ENCODE results near the gene ZNF804A.
"Not testable (repeated sequence)": the region's sequence is repeated elsewhere in the genome, so short reads cannot be mapped to it uniquely, and the experiment has no call there.

ZNF804A gene

DNA sequence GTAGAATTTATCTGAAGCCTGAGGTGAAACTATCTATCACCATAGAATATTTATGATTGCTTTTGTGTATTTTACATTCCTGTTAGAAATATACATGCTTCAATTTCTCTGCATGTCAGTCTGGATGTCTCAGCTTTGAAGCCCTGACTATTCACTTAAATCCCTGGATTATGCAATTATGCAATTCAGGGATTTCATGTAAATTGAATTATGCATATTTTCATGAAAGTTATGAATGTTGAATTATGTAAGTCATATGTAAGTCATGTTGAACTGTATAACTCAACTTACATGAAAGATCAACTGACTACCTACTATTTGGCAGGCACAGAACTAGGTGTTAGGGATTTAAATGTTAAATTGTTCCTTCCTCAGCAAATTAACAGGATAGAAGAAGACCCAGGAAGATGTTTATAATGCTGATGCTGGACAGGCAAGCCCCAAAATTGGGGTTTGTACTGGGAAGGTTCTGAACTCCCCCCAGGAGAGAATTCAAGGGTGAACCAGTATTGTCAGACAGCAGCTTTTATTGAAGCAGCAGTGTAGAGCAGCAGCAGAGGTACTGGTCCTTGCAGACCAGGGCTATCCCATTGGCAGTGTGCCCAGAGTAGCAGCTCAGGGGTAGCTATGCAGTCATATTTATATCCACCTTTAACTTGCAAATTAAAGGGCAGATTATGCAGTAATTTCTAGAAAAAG, 236.5 kb downstream of the ZNF804A start:
- DNase-seq: no peak

DNA sequence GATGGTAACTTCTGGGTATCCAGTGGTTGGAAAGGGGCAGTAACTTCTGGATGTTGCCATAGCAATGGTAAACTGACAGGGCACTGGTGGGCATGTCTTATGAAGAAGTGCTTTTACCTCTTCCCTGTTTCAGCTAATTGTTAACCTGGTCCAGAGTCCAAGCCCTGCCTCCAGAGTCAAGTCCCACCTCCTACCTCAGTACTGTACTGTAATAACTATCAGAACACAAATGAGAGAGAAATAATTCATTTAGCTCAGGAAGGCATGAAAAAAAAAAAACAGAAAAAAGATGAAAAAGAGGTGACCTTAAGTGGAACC, 237.0 kb downstream of the ZNF804A start:
- no peak for DNase-seq

DNA sequence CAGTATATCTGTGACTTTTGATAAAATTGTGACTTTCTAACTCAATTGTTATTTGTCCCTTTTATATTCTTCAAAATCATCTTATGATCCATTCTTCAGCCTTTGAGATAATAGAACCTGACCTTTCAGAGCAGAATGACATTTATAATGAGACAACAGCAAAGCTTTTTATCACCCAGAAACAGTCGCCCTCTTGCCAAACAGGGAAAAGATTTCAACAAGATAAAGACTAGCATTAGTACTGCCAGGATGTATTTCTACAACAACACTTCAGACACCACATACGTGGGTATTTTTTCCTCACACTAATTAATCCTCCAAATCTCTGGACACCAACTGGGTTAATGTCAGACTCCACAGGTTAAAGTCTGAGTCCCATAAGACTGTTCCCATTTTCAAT, 249.0 kb downstream of the ZNF804A start:
- DNase-seq: no peak

DNA sequence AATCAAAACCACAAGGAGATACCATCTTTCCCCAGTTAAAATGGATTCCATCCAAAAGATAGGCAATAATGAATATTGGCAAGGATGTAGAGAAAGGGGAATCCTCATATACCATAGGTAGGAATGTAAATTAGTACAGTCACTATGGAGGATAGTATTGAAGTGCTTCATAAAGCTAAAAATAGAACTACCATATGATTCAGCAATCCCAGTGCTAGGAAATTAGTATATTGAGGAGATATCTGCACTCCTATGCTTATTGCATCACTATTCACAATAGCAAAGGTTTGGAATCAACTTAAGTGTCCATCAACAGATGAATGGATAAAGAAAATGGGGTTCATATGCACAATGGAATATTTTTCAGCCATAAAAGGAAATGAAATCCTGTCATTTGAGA, 251.2 kb downstream of the ZNF804A start:
- no peak for DNase-seq

DNA sequence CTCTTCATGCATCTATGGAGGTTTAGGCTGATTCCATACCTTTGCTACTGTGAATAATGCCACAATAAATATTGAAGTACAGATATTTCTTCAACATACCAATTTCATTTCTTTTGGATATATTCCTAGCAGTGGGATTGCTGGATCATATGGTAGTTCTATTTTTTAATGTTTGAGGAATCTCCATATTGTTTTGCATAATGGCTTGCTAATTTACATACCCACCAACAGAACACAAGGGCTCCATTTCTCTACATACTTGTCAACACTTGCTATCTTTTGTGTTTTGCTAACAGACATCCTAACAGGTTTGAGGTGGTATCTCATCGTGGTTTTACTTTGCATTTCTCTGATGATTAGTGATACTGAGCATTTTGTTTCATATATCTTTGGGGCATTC, 253.2 kb downstream of the ZNF804A start:
- DNase-seq: no peak

DNA sequence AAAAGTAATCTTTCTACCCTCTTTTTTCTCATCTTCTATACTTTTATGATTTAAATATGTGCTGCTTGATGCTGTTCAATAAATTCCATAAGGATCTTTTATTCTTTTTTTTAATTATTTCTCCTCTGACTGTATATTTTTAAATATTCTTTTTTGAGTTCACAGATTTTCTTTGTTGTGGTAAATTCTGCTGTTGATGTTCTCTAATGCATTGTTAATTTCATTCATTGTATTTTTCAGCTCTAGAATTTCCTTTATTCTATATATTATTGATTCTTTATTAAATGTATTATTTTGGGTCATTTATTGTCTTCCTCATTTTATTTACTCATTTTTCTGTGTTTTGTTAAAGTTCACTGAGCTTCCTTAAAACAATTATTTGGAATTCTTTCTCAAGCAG, 260.9 kb downstream of the ZNF804A start:
- no peak for DNase-seq

DNA sequence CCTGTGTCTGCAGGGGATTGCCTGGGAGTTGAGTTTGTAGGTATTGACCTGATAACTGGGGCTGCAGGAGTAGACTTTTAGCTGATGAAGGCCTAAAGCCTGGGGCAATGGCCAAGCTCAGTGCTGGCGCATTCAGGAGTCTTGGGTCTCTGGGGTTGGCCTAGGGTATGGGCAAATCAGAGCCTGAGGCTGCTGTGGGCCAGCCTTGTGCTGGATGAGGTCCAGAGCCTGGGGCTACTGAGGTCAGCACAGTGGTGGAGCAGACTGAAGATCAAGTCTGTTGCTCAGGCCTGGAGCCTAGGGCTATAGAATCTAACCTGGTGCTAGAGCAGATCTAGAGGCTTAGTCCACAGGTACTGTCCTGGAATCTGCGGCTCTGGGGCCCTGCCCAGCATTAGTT, 262.4 kb downstream of the ZNF804A start:
- no peak for DNase-seq

DNA sequence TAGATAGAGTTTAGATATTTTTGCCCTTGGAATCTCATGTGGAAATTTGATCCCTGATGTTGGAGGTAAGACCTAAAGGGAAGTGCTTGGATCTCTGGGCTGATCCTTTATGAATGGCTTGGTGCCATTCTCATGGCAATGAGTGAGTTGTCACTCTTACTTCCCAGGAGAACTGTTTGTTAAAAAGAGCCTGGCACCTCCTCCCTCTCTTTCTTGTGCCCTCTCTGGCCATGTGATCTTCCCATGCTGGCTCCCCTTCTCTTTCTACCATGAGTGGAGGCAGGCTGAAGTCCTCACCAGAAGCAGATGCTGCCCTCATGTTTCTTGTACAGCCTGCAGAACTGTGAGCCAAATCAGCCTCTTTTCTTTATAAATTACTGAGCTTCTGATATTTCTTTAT, 276.9 kb downstream of the ZNF804A start:
- no peak for DNase-seq

DNA sequence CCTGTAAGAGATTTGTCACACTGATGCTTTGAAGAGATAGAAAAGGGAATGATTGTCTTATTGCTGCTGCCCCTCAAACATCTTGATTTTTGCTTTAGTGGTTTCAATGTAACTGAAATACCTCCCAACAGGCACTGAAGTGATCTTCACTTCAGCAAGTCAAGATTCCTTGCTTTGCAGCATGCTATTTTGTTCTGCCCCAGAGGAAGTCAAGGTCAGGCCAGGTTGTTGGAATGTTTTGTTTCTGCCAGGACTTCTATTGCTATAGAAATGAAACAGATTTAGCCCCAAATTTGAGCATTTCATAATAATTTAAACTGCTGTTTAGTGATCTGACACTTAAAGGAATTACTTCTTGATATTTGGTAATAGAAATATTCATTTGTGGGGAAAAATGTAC, 277.6 kb downstream of the ZNF804A start:
- DNase-seq: no peak

DNA sequence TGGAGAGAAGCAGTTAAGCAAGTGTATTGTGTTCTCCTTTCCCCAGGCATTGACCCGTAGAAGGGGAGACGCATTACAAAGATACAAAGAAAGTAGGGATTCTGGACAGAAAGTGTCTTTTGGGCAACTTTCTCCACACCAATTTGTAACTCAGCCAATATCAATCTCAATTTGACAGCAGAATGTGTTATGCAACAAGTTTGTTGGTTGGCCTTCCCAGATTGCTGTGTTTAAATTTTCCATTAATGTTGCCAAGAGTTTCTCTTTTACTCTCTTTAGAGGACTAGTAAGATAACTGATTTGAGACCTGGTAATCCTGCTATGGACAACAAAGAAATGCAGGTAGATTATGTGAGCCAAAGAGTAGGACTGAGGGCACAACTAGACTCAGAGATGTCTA, 279.6 kb downstream of the ZNF804A start:
- no peak for DNase-seq

DNA sequence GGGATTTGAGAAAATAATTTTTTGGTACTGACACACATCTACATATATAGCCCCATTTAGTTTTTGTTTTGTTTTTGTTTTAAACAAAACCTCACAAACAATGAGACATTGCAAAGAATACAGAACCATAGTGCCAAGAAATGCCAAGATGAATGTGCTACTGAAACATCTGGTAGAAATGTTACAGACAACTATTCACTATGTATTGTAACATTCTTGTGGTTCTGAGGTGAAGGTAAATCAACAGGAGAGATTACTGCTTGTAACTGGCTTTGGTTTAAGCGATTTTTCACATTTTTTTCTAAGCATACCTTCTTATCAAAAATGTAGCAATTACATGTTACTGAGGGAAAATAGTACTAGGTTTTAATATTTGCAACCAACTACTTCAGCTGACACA, 281.3 kb downstream of the ZNF804A start:
- no peak for DNase-seq

DNA sequence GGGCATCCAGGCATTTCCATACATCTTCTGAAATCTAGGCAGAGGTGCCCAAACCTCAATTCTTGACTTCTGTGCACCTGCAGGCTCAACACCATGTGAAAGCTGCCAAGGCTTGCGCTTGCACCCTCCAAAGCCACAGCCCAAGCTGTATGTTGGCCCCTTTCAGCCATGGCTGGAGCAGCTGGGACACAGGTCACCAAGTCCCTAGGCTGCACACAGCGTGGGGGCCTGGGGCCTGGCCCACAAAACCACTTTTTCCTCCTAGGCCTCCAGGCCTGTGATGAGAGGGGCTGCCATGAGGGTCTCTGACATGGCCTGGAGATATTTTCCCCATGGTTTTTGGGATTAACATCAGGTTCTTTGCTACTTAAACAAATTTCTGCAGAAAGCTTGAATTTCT, 288.3 kb downstream of the ZNF804A start:
- DNase-seq: not testable (repeated sequence)

DNA sequence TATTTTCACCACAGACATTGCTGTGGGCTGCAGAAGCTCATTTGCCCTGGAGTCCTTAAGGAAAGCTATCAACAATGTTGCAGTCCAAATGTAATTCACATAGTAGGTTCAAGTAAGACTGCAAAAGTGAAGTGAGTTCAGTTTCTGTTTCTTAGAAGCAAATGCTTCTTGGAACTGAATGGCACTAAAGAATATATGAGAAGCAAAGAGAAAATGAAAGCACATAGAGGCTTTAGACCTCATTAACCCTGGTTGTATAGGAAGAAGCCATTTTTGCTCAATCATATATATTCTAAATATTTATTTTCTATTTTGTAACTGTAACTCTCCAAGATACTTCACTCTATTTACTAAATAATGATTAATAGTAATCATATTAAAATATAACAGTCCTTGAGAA, 292.0 kb downstream of the ZNF804A start:
- no peak for DNase-seq

DNA sequence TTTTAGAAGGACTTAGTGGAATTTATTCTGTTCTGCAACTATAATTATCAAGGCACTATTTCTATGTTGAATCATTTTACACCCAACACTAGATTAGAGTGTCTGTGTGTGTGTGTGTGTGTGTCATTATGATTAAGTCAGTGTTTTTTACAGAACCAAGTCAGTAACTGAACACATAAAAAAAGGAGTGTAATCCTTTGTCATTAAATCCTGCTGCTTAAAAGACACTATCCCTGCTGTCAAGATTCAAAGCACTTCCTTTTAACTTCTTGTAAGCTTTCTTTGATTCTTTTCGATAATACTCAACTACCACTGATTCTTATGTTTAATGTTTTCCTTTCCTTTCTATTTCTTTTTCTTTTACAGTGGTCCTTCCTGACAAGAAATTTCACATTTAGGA, 306.7 kb downstream of the ZNF804A start:
- no peak for DNase-seq

DNA sequence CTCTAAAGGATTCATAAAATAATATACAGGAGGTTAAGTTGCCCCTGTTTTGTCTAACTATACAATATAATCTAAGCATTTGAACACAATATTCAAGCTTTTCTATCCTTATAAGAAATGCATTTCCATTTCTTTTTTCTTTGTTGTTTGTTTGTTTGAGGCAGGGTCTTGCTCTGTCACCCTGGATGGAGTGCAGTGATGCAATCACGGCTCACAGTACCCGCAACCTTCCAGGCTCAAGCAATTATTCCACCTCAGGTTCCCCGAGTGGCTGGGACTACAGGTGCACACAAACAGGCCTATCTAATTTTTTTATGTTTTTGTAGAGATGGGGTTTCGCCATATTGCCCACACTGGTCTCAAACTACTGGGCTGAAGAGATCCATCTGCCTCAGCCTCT, 307.8 kb downstream of the ZNF804A start:
- DNase-seq: no peak

DNA sequence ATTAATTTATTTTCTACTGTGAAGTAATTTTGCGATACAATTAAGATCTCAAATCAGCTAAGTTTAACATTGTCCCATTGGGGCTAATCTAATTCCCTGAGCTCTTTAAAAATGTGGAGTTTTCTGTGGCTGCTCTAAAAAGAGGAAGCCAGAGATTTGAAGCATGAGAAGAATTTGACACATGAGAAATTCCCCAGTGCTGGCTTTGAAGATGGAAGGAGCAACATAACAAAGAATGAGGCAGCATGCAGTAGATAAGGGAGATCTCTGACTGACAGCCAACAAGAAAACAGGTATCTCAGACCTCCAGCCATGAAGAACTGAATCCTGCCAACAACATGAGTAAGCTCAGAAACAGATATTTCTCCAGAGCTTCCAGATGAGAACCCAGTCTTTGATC, 308.4 kb downstream of the ZNF804A start:
- no peak for DNase-seq

DNA sequence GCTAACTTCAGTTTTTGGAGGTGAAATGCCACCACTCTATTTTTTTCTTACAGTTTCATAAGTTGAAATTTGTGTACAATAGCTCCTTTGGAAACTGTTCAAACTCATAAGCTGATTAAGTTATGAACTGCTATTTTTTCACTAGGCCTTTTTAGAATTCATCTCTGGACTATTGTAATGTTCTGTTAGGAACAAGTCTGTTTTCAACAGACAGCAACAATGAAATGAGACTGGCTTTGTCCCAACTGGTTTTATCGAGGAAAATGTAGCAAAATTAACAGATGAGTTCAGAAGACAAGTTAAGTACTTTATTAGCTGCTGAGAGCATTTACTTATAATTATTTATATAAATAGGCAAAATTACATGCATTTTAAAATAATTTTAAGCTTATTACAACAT, 310.6 kb downstream of the ZNF804A start:
- no peak for DNase-seq

DNA sequence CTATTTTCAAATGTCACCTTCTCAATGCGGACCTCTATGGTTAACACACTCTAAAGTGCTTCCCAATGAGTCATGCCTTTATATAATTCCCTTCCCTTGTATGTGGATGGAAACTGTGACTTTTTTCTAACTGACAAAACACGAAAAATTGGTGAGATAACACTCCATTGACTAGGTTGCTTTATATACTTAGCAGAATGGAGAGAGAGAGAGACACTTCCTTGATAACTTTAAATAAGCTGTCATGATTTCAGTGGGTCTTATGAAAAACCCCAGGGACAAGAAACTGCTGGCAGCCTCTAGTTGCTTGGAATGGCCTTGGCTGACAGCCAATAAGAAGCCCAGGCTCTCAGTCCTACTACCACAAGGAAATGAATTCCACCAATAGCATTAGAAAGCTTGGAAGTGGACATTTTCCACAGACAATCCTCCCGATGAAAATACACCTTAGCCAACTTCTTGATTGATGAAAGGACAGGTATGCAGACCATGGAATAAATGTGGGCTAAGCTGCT, 322.2 kb downstream of the ZNF804A start:
- no peak for DNase-seq

DNA sequence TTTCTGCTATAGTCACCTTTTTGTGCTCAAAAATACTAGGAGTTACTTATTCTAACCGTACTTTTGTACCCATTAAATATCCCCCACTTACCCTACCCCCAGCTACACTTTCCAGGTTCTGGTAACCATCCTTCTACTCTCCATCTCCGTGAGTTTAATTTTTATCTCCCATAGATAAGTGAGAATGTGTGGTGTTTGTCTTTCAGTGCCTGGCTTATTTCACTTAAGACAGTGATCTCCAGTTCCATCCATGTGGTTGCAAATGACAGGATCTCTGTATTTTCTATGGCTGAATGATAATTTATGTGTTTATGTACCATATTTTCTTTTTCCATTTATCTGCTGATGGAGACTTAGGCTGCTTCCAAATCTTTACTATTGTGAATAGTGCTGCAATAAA, 323.3 kb downstream of the ZNF804A start:
- no peak for DNase-seq

DNA sequence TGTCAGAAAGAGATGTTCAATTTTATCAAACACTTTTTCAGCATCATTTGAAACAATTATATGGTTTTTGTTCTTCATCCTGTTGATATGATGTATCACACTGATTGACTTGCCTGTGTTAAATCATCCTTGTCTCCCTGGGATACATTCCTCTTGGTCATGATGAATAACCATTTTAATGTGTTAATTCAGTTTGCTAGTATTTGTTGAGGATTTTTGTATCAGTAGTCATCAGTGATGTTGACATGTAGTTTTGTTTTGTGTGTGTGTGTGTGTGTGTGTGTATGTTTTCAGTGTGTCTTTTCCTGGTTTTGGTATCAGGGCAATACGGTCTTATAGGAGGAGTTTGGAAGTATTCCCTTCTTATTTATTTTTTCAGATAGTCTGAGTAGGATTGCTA, 325.4 kb downstream of the ZNF804A start:
- no peak for DNase-seq

DNA sequence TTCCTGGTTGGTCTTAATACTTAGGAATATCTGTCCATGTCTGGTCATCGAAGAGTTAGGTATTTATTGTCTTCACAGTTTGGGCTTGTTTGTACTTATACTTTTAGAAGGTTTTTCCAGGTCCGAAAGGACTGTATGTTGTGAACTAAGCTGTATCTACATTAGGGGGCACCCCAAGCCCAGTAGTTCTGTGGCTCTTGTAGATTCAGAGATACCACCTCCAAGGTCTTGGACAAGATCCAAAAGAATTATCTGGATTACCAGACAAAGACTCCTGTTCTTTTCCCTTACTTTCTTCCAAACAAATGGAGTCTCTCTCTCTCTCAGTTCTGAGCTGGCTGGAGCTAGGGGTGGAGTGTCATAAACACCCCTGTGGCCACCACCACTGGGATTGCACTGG, 328.7 kb downstream of the ZNF804A start:
- DNase-seq: no peak

DNA sequence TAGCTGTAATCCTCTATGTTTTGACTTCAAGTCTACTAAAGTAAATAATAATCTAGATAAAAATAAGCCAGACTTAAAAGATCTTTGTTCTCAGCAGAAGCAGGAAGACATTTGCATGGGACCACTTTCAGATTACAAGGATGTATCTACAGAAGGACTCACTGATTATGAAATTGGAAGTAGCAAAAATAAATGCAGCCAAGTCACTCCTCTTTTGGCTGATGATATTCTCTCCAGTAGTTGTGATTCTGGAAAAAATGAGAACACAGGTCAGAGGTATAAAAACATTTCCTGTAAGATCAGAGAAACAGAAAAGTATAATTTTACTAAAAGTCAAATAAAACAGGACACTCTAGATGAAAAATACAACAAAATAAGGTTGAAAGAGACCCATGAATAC, 338.4 kb downstream of the ZNF804A start:
- DNase-seq: no peak

DNA sequence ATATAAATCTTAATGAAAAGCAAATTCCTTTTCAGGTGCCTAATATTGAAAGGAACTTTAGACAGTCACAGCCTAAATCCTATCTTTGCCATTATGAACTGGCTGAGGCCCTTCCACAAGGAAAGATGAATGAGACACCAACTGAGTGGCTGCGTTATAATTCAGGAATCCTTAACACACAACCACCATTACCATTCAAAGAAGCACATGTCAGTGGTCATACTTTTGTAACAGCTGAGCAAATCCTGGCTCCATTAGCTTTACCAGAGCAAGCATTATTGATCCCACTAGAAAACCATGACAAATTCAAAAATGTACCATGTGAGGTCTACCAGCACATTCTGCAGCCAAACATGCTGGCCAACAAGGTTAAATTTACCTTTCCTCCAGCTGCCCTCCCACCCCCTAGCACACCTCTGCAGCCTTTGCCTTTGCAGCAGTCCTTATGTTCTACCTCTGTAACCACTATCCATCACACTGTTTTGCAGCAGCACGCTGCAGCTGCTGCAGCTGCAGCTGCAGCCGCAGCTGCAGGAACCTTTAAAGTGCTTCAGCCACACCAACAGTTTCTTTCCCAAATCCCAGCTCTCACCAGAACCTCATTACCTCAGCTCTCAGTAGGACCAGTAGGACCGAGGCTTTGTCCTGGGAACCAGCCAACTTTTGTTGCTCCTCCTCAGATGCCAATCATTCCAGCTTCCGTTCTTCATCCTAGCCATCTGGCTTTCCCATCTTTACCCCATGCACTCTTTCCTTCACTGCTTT, 340.1 kb downstream of the ZNF804A start:
- DNase-seq: no peak

DNA sequence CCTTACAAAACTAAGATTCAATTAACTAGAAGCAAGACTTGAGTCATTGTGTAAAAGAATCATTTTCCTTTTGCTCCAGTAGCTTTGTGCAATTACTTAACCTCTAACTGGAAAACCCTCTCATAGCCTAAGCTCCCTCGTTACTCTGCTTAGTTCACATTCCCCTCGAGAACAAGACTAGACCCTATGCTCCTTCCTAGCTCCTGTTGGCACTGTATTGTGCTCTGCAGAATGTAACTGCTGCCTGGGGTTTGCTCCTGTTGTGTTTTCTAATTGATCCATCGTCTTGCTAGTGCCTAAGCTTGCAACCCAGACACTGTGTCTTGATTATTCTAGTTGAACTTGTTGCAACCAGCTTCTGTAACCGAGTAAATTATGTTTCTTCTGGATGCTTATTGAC, 347.0 kb downstream of the ZNF804A start:
- no peak for DNase-seq

DNA sequence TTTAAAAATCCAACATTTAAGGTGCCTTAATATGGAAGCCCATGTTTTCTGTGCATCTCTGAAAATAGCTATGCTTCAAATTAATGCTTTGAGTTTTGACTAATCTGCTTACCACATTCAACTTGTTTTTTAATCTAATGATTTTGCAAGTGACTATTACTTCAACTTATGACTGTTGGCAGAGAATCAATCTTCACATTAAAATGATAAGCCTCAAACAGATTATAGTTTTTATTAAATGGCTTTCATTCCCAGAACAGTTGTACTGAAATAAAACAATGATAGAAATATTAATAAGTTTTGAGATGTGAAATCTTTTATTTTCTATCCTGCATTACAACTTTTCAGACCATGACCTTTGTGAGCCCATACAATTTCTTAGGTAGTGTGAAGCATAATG, 347.5 kb downstream of the ZNF804A start:
- no peak for DNase-seq

All from stimulated activated CD4-positive, alpha-beta T cell treated with anti-CD3 and anti-CD28 coated beads, Interleukin-12 subunit alpha, Interleukin-12 subunit beta, amount 100 ng/mL, for 4 hours (primary cell).